ENCODE results near the gene WNT7A.

Gene WNT7A

DNA sequence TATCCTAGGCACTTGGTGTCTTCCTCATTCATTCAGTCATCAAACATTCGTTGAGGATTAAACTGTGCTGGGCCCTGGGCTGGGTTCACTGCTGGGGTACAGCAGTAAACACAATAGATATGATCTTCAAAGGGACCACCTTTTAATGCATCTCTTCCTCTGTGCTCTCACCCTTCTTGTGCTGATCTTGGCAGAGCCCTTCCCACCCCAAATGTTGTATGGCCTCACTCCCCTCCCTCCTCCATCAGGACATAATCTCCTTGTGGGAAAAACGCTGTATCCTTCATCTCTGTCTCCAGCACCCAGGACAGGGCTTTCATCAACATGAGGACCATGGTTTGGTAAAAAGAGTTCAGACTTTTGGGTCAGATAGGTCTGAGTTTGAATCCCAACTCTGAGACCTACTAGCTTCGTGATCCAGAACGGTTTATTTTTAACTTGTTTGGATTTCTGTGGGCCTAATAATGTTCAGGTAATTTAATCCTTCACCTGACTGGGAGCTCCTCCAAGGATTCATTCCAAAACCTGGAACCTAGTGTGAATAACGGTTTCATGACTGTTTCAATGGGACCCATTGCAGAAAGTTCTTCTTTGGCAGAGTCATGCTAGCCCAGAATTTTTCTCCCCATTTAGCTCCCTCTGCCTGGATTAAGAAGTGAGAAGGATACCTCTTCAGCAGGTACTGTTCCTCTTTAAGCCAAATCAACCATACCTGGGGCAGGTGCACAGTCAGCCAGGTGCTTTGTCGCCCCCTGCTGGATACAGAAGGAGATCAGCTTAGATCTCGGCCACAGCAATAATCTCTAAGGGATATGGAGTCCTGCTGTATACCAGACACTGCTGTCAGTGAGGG lies 5.2 kb upstream of the WNT7A start:
- DNase-seq (ENCODE audit: low read depth): peak; percentile 20

DNA sequence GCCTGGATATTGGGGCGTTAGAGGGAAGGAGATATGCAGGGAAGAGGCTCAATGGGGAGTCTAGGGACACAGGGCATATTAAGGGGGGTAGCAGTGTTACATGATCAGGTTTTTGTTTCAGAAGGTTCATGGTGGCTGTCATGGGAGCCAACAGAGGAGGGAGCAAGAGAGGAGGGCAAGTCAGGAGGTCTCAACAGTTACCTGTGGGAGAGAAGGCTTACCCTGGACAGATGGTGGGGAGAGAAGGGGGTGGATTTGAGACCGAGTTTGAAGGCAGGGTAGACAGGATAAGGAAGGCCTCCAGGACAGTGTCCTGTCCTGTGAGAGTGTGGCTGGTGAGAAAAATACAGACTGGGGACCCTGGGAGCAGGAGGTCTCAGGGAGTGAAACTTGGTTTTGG lies 3.8 kb upstream of the WNT7A start:
- DNase-seq (ENCODE audit: low read depth): no peak

DNA sequence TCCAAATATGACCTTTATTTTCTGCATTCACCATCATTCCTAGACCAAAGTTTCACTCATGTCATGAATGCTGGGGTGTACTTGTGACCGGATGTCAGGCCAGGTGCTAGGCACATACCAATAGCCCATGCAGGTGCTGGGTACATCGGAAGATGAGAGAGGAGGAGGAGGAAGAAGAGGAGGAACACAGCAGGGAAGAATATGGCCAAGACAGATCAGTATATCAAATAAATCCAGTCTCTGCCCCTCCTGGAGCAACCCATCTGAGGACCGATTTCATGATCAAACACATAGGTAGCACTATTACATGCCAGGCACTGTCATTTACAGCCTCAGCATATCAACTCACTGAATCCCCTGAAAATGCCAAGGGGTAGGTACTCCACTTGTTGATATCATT lies 3.0 kb upstream of the WNT7A start:
- DNase-seq (ENCODE audit: low read depth): no peak

DNA sequence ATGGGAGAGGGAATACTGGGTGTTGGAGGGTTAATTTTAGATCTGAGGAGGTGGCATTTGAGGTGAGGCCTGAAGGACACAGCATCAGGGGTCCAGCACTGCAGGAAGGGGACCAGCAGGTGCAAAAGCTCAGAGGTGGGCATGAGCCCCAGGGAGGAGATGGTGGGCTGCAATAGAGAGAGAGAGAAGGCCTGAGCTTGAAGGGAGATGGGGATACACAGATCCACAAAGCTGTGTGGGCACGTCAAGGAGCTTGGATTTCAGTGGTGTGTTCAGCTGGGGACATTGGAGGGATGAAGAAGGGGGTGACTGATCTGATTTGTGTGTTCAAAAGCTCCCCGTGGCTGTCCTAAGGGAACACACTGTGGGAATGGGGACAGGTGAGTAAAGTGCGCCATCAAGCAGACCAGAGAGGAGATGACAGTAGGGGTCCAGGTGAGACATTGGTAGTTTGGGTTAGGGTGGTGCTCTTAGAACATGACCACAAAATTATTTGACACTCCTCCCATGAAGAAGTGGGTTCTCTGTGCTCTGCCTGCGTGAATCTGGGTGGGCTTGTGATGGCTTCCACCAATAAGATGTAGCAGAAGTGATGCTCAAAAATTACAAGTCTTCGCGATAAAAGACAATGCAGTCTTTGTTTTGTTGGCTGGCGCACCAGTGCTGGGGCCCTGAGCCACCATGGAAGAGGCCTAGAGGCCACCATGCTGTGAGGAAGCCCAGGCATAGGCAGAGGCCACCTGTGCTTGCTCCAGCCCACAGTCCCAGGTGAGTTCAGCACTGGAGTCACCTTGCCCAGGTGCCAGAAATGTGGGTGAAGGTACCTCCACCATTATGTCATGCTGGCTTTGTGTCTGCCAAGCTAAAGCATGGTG lies 1.9 kb upstream of the WNT7A start:
- DNase-seq (ENCODE audit: low read depth): no peak

DNA sequence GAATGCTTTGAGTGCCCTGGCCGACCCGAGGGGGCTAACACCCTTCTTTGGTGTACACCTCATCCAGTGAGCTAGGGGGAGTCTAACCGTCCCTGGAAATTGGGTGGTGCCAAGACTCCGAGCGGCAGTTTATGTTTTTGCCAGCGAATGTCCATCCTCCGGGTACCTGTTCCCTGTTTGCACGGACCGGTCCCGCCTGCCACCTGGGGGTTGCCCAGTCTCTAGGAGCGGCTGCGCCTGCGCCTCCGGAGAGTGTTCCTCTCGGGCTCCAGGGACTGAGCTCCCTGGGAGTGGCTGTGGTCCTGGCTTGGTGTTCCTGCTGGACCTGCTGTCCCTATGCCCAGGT lies 913 bp upstream of the WNT7A start:
- DNase-seq (ENCODE audit: low read depth): no peak

DNA sequence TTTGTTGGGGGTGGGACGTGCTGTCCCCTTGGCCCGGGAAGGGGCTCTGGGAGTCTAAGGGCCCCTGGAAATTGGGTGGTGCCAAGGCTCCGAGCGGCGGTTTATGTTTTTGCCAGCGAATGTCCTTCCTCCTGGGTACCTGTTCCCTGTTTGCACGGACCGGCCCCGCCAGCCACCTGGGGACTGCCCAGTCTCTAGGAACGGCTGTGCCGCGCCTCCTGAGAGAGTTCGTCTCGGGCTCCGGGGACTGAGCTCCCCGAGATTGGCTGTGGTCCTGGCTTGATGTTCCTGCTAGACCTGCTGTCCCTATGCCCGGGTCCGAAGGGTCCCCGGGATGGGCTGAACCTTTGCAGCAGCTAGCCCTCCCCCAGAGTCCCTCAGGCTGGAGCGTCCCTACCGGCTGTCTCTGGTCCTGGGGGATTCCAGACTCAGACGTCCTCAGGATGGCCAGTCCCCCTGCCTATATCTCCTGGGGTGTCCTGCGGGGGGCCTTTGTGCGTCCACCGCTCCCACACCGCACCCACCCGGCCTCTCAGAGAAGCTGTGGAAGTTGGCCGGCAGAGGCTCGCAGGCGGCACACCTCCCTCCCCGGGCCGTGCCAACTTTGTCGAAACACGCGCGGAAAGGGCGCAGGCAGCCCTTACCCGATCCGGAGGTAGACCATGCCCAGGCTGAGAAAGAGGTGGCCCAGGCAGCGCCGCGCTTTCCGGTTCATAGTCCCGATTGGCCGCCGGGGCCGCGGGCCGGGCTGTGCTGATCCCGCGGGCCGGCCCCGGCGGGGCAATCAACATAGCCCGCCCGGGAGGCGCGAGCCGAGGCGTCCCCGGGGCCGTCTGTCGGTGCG lies 547 bp downstream of the WNT7A start:
- no peak for DNase-seq (ENCODE audit: low read depth)

DNA sequence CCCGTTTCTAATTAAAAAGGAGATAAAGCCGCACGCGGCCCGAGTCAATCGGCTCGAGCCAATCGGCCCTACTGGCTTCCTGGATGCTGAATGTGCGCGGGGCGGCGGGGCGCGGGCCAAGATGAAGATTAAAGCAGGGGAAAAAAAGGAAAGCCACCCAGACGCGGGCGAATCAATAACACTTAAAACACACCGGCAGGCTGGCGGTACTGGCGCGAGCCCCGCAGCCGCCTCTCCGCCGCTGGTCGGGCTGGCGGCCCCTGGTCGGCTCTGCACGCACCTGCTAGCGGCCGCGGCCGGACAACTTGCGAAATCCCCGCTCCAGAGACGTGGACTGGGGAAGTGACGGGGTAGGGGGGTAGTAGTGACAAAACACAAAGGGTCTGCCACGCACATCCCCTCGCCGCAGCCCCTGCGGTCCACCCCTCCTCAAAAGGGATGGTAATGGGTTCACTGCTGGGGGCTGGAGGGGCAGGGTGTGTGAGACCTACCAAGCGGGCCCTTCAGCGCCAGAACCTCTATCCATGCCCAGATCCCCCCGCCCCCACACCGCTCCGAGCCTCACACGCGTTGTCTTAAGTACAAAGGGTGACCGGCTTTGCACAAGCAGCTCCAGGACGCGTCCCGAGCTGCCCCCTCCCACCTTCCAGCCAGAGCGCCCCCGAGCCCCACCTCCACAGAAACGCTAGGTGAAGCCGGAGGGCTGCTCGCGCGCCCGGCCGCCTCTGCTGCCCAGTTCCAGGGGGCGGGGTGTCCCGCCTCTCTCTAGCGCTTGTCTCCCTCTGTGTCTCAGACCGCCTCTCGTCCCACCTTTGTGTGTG lies 1.4 kb downstream of the WNT7A start:
- DNase-seq (ENCODE audit: low read depth): no peak

DNA sequence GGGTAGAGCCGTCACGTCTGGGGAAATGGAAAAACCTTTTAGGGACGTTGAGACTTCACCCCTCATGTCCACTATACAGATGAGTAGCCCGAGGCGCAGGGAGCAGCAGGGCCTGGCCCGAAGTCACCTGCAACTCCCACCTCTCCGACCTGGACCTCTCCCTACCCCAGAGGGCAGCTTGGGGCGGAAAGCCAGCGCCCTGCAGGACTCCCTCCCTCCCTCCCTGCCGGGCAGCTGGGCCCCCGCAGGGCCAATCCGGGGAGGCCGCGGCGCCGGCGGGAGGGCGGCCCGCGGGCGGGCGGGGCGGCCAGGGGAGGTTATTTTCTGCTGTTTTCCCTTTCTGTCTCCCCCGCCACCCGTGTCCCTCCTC lies 2.0 kb downstream of the WNT7A start:
- DNase-seq (ENCODE audit: low read depth): no peak

DNA sequence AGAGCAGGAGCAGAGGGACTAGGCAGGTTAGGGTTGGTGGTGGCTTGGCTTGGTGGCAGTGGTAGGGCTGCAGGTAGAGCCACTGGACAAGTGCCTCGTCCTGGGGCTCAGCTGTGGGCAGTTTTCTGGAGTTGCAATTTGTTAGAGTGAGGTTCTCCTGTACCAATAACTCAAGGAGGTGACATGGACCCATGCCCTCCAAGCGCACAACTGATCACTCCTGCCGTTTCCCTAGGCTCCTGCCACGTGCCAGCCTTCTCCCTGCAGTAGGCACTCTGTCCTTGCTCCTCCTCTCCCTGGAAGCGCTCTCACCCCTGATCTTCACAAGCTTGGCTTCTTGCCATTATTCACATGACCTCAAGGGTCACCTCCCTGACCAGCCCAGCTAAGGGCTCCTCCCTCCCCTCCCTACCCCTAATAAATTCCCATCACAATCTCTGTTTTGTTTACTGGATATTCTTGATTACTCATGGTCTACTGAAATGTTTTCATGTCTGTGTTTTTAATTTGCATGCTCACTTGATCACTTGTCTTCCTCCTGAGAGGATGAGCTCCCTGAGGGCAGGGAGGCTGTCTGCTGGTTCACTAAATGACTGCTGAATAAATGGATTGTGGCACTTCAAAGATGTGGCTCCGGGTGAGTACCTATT lies 3.3 kb downstream of the WNT7A start:
- no peak for DNase-seq (ENCODE audit: low read depth)

DNA sequence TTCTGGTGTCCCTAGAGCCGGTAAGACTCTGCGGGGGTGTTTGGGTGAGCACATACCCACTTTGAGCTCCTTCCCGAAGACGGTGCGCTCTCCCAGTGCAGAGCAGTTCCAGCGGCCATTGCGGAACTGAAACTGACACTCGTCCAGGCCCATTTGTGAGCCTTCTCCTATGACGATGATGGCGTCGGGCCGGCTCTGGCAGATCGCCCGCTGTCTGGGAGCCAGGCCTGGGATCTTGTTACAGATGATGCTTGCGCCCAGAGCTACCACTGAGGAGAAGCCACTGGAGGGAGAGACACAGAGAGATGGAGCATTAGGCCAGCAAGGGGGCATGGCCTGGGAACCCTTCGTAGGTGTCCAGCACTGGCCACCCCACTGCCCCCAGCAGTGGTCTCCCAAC lies 5.0 kb downstream of the WNT7A start:
- no peak for DNase-seq (ENCODE audit: low read depth)

DNA sequence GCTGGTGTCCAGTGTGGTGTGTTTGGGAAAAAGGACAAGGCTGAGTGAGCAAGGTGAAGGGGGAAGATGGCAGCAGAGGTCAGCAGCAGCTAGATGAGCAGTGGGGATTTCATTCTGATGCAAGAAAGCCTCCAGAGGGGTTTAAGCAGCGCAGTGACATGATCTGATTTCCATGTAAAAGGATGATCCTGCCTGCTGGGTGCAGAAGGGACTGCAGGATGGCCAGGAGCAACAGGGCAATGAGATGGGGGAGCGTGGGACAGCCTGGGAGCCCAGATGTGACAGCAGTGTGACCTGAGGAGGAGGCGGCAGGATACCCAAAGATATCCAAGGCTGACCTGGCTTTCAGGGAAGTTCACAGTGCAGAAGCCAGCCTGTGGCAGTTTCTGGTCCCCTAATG lies 6.1 kb downstream of the WNT7A start:
- no peak for DNase-seq (ENCODE audit: low read depth)

DNA sequence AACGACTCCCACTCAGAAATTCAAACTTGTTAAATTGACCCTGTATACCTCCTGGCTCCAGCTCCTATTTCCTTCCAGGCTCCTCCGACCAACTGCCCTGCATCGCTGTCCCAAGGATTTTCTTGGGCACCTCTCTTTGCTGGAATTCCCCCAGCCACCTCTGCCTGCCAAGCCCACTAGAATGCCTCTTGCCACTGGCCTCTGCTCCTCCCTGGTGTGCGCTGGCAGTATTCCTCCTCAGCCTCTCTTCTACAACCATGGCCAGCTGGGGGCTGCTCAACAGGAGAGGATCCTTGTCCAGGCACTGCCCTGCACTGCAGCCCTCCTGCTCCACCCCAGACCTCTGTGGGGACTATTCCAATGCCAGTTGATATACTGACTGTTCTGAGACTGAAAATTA lies 7.4 kb downstream of the WNT7A start:
- DNase-seq (ENCODE audit: low read depth): no peak

DNA sequence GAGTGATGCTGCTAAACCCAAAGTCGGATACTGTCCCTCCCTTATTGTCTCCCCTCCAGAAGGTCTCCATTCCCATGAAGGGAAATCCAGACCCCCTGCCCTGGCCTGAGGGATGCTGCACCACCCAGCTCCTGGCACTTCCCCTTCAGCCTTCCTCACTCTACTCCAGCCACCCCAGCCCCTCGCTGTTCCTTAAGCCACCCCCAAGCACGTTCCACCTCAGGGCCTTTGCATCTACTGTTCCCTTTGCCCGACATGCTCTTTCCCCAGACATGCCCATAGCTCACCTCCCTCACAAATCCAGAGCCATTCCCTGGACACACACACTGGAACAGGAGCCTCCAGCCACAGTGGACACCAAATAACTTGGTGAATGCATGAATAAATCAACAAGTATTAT lies 8.1 kb downstream of the WNT7A start:
- DNase-seq (ENCODE audit: low read depth): no peak

DNA sequence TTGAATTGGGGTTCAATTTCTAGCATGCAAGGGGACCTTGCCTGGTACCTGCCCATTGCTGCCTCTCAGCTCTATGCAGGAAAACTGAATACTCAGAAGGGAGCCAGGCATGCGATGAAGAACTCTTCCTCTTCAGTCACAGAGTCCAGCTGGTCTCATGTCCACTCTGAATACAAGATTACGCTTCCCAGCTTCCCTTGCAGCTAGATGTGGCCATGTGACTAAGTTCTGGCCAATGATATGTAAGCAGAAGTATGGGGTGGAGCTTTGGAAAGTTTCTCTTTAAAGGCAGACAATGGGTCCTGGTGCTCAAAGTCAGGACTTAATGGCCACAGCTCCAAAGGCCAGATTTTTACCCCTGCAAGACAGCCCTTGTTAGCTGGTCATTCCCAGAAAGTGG lies 9.0 kb downstream of the WNT7A start:
- DNase-seq (ENCODE audit: low read depth): no peak

DNA sequence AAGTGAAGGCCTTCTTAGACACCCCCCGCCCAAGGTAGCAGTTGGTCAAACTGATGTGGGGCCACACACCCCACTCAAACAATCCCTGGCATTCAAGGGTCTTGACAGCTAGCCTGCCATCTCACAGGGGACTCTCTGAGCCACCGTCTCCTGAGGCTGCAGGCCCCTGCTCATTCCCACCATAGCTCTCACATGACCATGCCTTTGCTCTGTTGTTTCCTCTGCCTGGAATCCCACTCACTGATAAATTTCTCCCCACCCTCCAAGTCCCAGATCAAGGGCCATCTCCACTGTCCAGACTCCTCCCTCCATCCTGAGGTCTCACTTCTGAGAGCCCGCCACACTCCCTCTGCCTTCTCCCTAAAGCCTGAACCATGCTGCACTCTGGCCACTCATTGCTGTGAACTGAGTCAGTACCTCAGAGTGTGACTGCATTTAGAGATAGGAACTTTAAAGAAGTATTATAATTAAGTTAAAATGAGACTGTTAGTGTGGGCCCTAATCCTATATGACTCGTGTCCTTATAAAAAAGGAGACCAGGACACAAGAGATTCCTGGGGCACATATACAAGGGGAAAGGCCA lies 10.0 kb downstream of the WNT7A start:
- DNase-seq (ENCODE audit: low read depth): no peak

DNA sequence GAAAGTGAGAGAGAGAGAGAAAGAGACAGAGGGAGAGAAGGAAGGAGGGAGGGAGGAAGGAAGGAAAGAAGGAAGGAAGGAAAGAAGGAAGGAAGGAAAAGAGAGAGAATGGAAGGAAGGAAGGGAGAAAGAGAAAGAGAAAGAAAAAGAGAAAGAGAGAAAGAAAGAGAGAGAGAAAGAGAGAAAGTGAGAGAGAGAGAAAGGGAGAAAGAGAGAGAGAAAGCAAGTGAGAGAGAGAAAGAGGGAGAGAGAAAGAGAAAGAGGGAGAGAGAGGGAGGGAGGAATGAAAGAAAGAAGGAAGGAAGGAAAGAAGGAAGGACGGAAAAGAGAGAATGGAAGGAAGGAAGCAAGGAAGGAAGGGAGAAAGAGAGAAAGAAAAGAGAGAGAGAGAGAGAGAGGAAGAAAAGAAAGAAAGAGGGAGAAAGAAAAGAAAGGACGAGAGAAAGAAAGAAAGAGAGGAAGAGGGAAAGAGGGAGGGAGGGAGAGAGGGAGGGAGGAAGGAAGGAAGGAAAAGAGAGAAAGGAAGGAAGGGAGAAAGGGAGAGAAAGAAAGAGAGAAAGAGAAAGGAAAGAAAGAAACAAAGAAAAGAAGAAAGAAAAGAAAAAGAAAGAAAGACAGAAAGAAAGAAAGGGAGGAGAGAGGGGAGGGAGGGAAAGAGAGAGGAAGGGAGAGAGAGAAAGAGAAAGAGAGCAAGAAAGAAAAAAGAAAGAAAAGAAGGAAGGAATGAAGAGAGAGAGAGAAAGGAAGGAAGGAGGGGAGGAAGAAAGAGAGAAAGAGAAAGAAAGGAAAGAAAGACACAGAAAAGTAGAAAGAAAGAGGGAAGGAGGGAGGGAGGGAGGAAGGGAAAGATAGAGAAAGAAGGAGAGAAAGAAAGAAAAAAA lies 10.8 kb downstream of the WNT7A start:
- no peak for DNase-seq (ENCODE audit: low read depth)

DNA sequence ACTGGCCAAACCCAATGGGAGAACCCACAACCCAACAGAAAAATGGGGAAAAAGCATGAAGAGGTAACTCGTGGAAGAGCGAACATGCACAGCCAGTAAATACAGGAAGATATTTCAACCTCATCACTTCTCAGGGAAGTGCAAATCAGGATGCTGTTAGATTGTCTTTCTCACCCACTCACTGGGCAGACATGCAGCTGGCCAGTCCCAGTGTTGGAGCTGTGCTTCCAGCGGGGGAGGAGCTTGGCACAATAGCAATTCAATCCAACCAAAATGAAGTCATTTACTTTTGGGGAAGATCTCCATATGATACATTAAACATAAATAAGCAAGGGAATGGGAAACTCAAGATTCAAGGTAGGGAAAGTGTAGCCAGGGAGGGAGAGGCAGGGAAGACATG lies 12.1 kb downstream of the WNT7A start:
- DNase-seq (ENCODE audit: low read depth): no peak

DNA sequence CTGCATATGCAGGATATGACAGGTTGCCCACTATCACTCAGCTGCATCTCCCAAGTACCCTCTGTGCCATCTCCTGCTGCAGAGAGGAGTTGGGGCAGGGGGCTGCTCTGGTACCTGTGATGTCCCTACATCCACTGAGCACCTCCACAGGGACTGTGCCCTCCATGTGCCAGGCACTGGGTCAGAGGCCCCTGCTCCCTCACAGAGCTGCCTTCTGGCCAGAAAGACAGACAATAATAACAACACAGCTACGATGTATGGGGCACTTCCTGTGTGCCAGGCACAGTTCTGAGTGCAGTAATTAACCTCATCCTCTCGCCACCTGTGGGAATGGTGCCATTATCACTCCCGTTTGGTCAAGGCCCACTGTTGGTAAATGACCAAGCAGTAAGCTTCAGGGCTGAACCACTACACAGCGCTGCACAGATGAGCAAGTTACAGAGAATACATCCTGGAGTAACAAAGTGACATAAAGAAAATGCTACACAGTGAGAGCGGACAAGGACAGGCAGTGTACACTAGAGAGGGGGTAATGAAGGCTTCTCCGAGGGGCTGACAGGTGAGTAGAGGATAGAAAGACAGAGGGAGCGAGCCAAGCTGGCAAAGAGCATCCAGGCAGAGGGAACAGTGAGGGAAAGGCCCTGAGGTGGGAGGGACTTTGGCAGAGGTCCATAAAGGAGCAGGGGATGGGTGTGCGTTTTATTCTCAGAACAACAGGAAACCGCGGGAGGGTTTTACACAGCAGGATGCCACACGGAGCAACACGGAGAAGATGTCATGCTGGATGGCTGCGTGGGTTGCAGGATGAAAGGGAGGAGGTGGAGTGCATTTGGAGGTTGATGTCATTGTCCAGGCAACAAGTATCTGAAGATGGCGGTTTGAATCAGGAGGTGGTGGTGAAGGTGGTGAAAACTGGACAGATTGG lies 13.6 kb downstream of the WNT7A start:
- no peak for DNase-seq (ENCODE audit: low read depth)

DNA sequence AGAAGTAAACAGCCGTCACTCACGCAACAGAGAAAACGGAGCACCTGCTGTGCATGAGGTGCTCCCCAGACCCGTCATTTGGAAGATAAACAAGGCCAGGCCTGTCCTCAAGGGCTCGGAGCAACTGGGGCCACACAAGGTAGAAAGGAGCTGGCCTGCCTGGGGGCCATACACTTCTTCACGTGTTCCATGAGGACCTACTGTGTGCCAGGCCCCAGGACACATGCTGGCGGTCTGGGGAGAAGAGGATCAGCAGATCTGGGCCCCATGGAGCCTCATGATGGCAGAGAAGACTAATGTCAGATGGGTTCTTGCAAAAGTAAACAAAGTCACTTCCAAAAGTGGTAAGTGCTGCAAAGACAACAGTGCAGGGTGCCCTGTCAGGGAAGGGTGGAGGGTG lies 14.3 kb downstream of the WNT7A start:
- DNase-seq (ENCODE audit: low read depth): no peak

Data from EH (cell line).